GM18868 (cell line): Measurements from ENCODE around the gene SNX27.
"Not testable (repeated sequence)": the region's sequence is repeated elsewhere in the genome, so short reads cannot be mapped to it uniquely, and the experiment has no call there.

Experiments
- ATAC-seq: cut with Tn5 transposase; IDR thresholded peaks from one replicate; pipeline ENCODE4 v1.9.1; 2021; ENCODE audit warnings: mild to moderate bottlenecking, moderate library complexity; ENCODE audit not compliant: unreplicated experiment

SNX27 gene

DNA sequence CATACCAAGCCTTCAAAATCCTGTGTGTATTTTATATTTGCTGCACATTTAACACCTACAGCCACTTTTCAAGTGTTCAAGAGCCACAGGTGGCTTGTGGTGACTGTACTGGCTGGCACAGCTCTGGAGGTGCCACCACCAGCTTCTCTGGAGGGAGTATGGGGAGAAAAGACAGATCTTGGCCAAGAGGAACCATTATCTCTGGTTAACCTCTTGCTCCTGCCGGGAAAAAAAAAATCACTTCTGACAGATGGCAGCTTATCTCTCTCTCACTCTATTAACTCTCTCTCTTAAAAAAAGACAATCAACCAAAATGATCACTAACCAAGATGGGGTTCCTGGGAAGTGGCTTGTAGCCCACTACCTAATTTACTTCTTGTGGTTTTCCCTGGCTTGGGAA lies 108.3 kb downstream of the SNX27 start:
- ATAC-seq: no peak

DNA sequence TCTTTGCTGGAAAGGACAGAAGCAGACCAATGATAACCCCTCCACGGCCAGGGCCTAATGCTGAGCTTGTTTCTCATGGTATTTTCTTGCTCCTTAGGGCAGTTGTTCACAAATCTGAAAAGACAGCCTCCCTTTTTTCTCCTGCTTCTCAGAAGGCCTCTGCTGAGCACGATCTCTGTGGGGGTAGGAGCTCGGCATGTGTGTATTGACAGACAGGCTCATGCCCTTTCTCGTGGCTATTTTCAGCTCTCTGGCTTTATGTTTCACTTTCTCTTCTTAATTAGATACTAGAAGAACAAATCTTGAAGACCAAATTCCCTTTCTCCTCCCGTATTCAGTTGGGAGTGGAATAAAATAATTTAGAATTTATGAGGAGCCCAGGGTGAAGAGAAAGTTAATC lies 108.7 kb downstream of the SNX27 start:
- ATAC-seq: peak; percentile 52

DNA sequence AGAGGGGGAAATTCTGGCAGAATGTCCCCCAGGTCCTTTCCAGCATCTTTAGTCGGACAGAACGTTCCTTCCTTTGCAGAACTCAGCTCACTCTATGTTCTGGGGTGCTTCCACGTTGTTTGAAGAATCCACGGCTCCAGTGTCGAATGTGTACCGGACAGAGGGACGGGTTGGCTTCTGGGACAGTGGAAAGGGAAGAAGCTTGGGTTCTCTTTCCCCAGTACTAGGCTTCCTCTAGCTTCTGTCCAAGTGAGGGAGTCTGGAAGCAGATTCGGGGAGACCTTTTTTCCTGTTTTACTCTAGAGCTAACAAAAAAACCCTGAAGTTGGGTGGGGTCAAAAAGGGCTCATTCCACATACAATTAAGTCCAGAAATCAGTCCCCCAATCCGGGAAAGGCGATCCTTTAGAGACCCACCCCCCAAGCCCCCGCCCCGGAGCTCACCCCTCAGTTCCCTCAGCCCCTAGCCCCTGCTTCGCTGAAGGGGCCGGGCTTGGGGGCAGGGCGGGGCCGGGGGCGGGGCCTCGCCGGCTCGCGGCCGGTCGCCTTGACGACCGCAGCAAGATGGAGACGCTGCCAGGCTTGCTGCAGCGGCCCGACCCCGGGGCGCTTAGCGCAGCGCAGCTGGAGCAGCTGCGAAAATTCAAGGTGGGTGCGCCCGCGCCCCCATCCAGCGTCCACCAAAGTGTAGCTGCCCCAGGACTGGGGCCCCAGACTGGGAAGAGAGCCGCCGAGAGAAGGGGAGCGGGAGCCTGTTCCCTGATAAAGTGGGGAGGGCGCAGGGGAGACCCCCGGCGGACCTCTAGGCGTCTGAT lies 109.3 kb downstream of the SNX27 start, which contains the start of gene RIIAD1:
TSS of gene RIIAD1 (plus strand) at position 549 of the 814 bp plus-strand sequence. CDS start at position 564, 15 bp downstream.
- no peak for ATAC-seq

DNA sequence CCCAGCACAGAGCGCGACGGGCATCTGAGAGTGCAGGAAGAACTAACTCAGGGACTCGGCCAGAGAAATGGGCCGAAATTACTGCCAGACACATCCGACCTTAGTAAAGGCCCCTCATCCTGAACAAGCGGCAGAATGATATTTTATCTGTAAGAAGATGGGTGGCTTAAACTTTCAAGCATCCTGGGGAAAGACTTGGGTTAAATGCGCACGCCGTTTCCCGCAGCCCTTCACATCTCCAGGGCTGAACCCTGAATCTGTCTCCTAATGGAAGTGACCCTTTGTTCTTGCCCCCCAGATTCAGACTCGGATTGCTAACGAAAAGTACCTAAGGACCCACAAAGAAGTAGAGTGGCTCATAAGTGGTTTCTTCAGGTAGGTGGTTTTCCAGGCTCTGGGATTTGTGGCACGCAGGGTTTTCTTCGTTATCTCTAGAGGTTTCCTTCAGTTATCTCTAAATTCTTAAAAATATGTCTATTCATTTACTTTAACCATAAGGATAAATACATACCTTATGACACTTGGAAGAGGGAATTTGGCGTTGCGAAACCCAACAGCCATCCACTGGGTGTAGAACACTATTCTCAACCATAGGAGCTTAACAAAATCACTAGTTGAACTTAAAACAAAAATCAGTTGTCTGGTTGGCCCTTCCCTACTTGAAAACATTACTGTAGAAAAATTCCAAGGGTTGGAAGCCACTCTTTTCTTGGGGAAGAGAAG lies 110.1 kb downstream of the SNX27 start:
- ATAC-seq: no peak

DNA sequence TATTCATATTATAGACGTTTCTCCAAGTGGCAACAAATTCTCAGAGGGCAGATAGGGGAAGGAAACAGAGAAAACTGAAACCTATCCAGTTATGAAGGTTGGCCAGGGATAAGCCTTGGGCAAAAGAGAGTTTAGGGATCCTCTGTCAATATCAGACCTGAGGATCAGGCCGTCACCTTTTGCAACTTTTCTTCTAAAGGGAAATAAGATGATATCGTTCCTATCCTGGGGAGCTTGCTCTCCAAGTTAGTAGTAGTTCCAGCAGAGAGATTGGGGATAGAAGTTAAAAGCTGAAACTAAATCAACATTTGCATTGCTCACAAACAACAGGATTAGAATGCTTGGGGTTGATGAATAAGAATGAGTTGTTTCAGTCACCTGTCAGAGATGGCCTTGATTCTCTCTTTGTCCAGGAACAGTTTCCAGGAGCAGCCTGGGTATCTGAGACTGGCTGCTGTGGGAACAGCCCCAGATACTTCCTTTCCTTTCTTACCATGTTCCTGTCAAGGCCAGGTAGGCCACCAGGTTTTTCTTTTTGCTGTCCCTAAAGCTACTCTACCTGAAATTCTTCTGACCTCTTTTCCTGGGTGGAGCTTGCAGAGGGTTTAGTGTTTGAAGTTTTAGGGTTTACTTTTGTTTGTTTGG lies 112.0 kb downstream of the SNX27 start:
- no peak for ATAC-seq

DNA sequence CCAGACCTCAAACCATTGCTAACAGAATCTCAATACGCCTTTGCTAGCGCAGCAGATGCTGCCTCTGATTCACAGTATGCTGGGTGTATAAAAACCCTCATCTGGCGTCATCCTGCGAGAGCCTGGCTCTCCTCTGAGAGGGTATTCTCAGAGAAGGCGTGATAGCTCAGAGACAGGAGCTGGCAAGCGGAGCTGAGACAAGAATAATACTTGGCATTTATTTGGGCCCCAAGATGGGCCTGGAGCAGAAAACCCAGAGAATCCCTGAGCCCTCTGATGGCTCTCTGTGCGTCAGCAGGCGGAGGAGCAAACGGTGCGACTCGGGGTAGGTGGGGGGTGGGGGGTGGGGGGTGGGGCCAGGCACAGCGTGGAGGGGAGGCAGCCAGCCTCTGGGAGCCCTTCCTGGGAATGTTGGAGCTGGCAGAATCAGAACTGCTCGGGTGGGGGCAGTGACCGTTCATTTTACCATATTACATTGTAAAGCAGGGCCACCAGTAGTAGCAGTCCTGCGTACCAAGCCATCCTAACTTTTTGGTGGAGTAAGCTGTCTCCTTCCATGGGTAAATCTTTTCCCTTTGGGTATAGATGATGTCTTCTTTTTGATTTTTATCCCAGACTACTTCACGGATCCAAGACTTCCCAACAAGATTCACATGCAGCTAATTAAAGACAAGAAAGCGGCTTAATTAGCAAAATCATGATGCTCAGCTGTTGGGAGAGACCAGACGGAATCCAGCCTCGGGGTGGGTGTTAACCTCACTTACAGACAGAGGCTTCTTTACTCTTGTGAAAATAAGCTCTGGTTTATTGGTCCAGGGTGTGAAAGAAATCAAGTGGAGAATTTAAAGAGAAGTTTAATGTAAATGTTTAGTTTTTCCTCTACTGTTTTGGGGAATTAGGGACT lies 116.6 kb downstream of the SNX27 start:
- ATAC-seq: no peak

DNA sequence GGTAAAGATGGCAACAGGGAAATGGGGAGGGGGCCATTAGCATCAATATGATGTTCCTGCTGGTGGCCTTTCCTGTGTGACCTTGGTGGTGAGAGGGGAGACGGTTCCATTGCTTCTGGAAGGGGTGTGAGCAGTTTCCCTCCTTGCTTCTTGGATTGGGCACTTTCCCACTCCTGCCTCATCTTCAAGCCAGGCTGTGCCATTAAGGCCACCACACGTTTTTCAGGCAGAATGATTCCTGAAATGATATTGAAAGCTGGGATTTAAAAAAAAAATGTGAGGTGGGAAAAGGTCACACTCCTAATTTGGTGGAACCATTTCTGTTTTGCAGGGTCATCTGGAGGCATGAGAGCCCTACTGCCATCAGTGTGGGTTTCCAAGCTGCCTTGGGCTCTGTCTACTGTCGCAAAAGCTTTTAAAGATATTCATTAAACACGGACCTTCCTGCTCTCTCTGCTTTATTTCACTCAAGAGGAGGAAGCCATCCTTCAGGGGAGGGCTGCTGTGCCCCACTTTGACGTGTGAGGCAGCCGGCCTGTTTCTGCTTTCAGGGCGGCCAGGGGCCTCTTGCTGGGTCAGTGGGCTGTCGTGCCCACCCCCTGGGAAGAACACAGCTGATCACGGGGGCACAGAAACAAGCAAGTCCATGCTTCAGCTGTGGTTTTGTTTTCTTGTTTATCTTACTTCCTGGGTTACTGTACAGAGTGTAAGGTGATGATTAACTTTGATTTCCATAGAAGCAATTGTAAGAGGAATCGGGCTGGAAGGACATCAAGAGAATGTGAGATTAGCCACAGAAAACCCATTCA lies 117.5 kb downstream of the SNX27 start:
- no peak for ATAC-seq

DNA sequence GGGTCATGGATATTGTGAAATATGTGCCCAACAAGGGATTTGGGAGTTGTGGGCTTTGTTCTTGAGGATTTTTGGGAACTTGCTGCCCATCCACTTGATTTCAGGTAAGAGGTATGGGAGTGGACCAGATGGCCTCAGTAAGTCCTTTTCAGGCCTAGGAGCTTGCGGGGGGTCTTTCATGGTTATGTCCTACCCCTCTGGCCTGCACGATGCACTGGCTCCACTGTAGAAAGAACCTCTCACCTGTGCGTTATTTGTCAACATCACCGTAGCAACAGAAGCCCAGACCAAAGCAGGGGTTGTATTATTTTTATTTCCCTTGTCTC lies 118.1 kb downstream of the SNX27 start:
- no peak for ATAC-seq

DNA sequence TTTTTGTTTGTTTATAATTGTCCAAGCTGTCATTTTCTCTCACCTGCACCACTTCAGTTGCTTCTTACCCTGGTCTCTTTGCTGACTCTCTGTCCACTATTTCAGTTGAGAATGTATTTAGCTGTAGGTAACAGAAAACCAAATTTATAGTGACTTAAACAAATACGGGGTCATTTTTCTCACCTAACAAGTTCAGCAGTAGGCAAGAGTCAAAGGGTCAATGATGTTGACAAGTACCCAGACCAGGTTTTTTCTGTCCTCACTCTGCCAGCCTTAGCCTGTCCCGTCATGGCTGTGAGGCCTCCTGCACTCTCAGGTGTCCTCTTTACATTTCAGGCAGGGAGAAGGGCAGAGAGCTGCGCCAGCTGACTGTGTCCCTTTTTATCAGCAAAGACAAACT lies 121.3 kb downstream of the SNX27 start:
- no peak for ATAC-seq

DNA sequence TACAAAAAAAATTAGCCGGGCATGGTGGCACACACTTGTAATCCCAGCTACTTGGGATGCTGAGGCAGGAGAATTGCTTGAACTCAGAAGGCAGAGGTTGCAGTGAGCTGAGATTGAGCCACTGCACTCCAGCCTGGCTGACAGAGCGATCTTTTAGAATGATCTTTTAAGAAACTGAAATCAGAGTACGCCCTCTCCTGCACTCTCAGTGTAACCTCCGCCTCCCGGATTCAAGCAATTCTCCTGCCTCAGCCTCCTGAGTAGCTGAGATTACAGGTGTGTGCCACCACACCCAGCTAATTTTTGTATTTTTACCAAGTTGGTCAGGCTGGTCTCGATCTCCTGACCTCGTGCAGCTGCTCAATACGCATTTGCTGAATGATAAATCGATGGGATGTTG lies 122.1 kb downstream of the SNX27 start:
- not testable (repeated sequence) for ATAC-seq

DNA sequence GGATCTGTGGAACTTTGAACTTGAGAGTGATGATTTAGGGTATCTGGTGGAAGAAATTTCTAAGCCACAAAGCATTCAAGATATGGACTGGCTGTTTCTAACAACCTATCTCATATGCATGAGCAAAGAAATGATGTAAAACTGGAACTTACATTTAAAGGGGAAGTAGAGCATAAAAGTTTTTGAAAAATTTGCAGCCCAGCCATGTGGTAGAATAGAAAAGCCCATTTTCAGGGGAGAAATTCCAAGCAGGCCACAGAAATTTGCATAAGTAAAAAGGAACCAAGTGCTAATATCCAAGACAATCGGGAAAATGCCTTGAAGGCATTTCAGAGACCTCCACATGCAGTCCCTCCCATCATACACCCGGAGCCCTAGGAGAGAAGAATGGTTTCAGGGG lies 125.2 kb downstream of the SNX27 start:
- ATAC-seq: no peak

DNA sequence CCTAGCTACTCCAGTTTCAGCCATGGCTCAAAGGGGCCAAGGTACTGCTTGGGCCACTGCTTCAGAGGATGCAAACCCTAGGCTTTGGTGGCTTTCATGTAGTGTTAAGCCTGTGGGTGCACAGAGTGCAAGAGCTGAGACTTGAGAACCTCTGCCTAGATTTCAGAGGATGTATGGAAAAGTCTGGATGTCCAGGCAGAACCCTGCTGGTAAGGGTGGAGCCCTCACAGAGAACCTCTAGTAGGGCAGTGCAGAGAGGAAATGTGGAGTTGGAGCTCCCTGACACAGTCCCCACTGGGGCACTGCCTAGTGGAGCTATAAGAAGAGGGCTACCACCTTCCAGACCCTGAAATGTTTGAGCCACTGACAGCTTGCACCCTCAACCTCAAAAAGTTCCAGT lies 125.6 kb downstream of the SNX27 start:
- no peak for ATAC-seq

DNA sequence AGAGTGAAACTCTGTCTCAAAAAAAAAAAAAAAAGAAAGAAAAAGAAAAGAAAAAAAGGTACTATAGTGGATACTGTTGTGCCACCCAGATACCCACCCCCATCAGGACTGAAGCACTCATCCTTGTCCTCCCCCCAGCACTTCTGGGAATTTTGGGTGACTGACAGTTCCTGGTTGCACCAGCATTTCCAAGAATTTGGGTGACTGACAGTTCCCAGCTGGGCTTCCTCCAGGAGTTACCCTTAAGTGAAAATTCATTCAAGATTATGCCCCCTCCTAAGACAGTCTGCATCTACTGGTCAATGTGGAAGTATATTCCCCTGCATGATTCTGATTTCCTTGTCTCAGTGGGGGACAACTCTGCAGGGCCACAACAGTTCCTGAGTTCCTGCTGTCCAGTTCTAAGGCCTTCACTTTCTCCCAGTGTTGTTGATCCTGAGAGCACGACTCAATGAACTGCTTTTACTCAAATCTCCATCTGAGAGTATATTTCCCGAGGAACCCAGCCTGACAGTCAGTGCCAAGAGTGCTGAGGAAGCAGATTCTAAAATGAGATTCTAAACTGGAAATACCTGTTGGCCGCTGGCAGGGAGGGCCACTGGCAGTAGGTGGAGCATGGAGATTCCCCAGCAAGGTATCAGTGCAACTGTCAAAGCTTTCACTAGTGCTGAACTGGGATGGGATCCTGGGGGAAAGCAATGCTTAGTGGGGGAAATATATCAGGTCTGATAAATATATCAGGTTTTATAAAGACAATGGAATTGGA lies 127.9 kb downstream of the SNX27 start:
- no peak for ATAC-seq

DNA sequence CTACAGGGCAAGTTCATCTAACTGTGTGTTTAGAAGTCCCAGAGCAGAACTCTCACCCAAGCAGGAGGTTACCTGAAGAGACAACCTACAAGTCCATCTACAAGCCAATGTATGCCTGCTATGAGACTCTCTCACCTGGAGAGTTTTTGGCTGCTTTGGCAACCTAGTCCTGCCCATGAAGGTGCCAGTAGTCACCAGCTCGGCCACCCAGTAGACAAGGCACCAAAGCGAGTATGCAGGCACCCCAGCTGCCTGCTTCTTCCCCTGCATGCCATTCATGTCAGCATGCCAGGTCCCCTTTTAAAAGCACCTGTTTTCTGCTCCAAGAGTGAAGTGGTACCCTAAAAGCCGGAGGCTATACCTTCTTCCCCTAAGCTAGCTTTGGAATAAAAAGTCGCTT lies 129.7 kb downstream of the SNX27 start:
- no peak for ATAC-seq
